ENCODE results near the gene FCRL3.
A peak's percentile ranks its signal among the peaks of the same experiment; 100 is the strongest.

FCRL3 gene

DNA sequence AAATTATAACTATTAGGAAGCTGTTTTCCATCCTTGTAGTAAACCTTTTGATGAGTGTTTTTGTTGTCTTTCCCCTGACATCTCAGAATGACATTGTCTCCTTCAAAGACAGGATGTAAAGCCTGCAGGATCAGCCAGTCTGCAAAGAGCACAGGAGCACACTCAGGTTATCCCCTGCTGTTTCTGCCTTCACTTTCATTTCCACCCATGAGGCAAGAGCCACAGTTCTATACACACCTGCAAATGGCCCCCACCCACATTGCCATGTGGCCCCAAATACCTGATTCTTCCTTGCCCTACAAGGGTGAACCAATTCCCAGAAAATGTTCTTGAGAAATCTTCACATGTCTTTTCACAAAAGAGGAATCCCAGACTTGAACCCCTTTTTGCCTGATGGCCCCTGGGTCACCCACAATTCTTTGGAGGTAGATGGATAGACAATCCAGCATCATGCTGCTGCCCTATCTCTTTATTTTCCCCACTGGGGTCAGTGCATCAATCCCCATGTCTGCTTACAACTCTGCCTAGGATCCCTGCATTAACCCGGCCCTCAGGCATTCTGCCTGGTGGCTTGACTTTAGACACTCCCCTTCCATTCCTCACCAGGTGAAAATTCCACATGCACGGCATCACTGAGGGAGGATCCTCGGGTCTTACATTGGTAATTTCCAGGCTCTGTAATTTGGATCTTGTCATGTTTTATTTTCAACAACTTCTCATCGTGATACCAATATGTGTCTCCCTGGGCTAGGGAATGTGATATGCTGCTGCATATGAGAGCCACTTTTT is 2.6 kb downstream of the FCRL3 start:
- TF ChIP-seq, protein P1, sequence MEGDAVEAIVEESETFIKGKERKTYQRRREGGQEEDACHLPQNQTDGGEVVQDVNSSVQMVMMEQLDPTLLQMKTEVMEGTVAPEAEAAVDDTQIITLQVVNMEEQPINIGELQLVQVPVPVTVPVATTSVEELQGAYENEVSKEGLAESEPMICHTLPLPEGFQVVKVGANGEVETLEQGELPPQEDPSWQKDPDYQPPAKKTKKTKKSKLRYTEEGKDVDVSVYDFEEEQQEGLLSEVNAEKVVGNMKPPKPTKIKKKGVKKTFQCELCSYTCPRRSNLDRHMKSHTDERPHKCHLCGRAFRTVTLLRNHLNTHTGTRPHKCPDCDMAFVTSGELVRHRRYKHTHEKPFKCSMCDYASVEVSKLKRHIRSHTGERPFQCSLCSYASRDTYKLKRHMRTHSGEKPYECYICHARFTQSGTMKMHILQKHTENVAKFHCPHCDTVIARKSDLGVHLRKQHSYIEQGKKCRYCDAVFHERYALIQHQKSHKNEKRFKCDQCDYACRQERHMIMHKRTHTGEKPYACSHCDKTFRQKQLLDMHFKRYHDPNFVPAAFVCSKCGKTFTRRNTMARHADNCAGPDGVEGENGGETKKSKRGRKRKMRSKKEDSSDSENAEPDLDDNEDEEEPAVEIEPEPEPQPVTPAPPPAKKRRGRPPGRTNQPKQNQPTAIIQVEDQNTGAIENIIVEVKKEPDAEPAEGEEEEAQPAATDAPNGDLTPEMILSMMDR (IDR thresholded peaks at IDR 0.05; ENCODE audit: low read depth, low read length, missing control alignments): no peak
- no peak overlapping the region for H3K27ac ChIP-seq

DNA sequence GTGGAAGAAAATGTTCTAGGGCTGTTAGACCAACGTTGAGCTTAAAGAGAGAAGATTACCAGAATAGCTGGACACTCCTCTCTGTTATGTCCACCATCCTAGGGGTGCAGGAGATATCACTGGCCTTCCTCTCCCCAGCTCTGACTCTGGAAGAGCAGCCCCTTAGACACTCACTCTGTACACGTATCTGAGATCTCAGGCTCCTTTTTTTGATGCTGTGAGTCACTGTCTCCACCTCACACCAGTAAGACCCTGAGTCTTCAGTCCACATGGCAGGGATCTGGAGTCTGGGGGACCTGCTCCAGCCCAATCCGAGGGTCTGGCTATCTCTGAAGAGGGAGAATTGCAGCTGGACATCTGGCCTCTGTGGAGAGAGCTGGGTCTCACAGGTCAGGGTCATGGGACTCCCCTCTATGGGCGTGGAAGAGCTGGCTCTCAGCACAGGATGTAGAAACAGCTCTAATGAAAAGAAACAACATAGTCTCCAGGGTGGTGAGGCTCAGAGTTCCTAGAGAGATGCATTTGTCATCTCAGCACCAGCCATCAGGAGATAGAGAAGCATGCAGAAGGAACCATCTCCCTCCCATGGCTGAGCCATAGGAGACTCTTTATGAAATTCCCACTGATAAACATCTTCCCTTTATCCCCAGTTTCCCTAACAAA is 3.5 kb downstream of the FCRL3 start:
- Histone ChIP-seq H3K27ac (no peak overlapping the region), H3K27me3 (replicated peaks) (no peaks in the 10 kb centered on the region), H3K4me3 (ENCODE audit: low read depth, low read length) (no peak overlapping the region), H3K36me3 (replicated peaks) (no peaks in the 10 kb centered on the region)
- in situ Hi-C loops (cut with HindIII; ENCODE audit: low pct_ligation_motif_present, low sequenced_read_pairs): no loop called here
- TF ChIP-seq, protein P1 (IDR thresholded peaks at IDR 0.05; ENCODE audit: low read depth, low read length, missing control alignments): no peak
- no peak for DNase-seq

More for the DNA sequence above, 2.6 kb downstream of the FCRL3 start:
- no peaks in the 10 kb centered on the region for H3K36me3 ChIP-seq (replicated peaks)
- DNase-seq: no peak
- H3K4me3 ChIP-seq (ENCODE audit: low read depth, low read length): no peak overlapping the region
- in situ Hi-C loops (cut with HindIII; ENCODE audit: low pct_ligation_motif_present, low sequenced_read_pairs): no loop called here
- no peaks in the 10 kb centered on the region for H3K27me3 ChIP-seq (replicated peaks)

DNA sequence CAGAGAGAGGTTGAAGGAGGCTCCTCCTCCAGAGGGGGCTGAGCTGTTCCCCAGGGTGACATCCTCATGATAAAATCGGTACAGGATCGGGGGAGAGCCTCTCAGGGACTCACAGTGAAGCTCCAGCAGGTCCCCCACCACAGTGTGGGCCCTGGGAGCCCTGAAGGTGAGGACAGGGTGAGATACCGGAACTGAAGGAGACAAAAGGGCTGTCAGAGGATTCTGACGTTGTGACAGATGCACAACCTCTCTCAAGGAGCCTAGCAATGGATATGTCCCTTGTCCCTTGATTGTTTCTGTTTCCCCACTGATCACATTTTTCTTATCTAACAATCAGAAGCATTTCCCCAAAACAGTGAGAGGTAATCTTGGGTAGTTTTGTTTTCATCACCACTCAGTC is 5.2 kb downstream of the FCRL3 start:
- no peak overlapping the region for H3K27ac ChIP-seq

DNA sequence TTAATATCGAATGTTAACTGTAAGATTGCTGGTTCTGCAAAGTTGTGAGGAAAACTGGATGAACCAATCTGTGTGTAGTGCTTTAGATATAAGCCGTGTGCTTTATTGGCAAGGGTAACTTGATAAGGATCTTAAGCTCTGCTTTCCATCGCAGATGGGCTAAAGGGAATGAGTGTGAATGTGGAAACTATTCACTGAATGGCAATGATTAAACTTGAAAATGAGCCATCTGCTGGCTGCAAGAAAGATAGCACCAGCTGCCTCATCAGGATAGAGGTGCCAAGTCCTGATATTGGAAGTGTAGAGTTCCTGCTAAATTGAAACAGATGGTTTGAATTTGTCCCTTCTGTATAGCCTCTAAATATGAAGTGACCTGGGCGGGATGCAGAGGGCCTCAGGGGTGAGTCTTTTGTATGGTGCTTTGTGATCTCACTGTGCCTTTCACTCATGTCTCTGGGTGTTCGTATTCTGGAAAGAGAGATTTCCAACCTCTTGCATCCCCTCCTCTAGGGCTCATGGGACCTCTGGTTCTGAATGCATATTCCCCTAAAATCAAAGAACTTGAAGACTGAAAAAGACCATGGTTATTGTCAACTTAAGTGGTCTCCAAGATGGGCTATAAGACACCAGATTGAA is 9.2 kb downstream of the FCRL3 start:
- H3K36me3 ChIP-seq (replicated peaks): no peaks in the 10 kb centered on the region
- H3K27me3 ChIP-seq (replicated peaks): no peaks in the 10 kb centered on the region
- H3K27ac ChIP-seq: no peak overlapping the region
- TF ChIP-seq, protein P1 (IDR thresholded peaks at IDR 0.05; ENCODE audit: low read depth, low read length, missing control alignments): peak; percentile 63
- DNase-seq: peak; percentile 3
- no peak overlapping the region for H3K4me3 ChIP-seq (ENCODE audit: low read depth, low read length)
- in situ Hi-C loops (cut with HindIII; ENCODE audit: low pct_ligation_motif_present, low sequenced_read_pairs): no loop called here

More for the DNA sequence above, 5.2 kb downstream of the FCRL3 start:
- H3K36me3 ChIP-seq (replicated peaks): no peaks in the 10 kb centered on the region
- H3K4me3 ChIP-seq (ENCODE audit: low read depth, low read length): no peak overlapping the region
- TF ChIP-seq, protein P1 (IDR thresholded peaks at IDR 0.05; ENCODE audit: low read depth, low read length, missing control alignments): no peak
- in situ Hi-C loops (cut with HindIII; ENCODE audit: low pct_ligation_motif_present, low sequenced_read_pairs): no loop called here
- no peak for DNase-seq
- no peaks in the 10 kb centered on the region for H3K27me3 ChIP-seq (replicated peaks)

DNA sequence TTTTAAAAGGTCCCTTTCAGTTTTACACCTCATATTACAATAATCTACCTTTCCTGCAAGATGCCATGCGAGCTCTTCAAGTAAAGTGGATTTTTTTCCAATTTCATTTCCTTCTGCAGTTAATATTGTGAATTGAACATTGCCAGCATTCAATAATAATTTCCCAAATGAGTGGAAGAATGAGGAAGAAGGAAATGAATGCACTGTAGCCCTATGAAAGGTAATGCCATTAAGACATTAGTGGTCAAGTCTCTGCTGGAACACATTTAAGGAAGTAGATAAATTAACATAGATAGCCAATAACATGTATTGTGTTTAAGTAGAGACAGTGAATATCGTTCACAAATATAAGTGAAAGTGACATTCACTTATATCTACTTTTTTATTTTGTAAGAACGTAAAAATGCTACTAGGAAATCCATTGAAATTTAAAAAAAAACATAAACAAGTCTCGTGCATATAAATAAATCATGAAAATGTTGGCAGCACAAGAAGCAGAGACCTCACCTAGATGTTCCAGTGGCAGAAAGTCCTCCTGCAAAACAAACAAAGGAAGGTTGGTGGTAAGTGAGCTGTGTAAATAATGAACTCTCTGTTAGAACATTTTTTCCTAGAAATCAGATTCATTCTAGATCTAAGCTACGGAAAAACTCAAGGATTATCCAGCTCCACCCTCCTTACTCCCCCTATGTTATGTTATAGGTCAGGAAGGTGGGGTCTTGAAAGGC is 17.7 kb downstream of the FCRL3 start:
- no peak overlapping the region for H3K4me3 ChIP-seq (ENCODE audit: low read depth, low read length)
- in situ Hi-C loops (cut with HindIII; ENCODE audit: low pct_ligation_motif_present, low sequenced_read_pairs): no loop called here
- TF ChIP-seq, protein P1 (IDR thresholded peaks at IDR 0.05; ENCODE audit: low read depth, low read length, missing control alignments): no peak
- H3K27ac ChIP-seq: no peak overlapping the region
- H3K36me3 ChIP-seq (replicated peaks): no peaks in the 10 kb centered on the region
- DNase-seq: no peak
- H3K27me3 ChIP-seq (replicated peaks): no peaks in the 10 kb centered on the region
